Prostate gland (tissue), 2 donors: ENCODE data around the gene AQP3.

ENCODE experiments used
- CTCF ChIP-seq, 4 experiments: fragments of 200-600 bp in 2 of 4; fragments of 450-650 bp in 2 of 4; sonication (generic) in 2 of 4; IDR thresholded peaks; 1 replicate in 3 of 4; 2 replicates in 1 of 4; pipeline ENCODE4 v1.5.1; 2016 to 2019; ENCODE audit warnings: antibody characterized with exemption in 4 of 4, mild to moderate bottlenecking in 2 of 4, moderate library complexity in 2 of 4
- POLR2AphosphoS5 ChIP-seq: sonication (generic); formaldehyde crosslinking; IDR thresholded peaks from one replicate; pipeline ENCODE4 v1.6.1; 2017; ENCODE audit warnings: antibody characterized with exemption

GRCh38 chr9:33440609-33441008 is 6.8 kb downstream of the AQP3 start:
- TF ChIP-seq CTCF (IDR thresholded peaks at IDR 0.05) (no peak), POLR2AphosphoS5 (no peak)
